Activated CD4-positive, CD25-positive, alpha-beta regulatory T cell treated with anti-CD3 and anti-CD28 coated beads, Interleukin-2, amount 50 U/mL, for 24 hours (primary cell): ENCODE measurements around the gene DPP6.
"Not testable (repeated sequence)": the region's sequence is repeated elsewhere in the genome, so short reads cannot be mapped to it uniquely, and the experiment has no call there.

ENCODE experiments used
- ATAC-seq, 2 donors: fragments of 150-1000 bp; cut with Tn5 transposase; one replicate each; pipeline ENCODE4 v1.10.0; 2021; ENCODE audit warnings: mild to moderate bottlenecking in 1 of 2, moderate library complexity in 1 of 2

Gene DPP6

GRCh38 chr7:154155928-154156327, 103.7 kb downstream of the DPP6 start:
- not testable (repeated sequence) for ATAC-seq

- ATAC-seq: not testable (repeated sequence)
Measured at GRCh38 chr7:154162921-154163320, 110.7 kb downstream of the DPP6 start.

- ATAC-seq: not testable (repeated sequence)
Measured at GRCh38 chr7:154163642-154164041, 111.4 kb downstream of the DPP6 start.

GRCh38 chr7:154167051-154167450, 114.9 kb downstream of the DPP6 start:
- no peak for ATAC-seq

GRCh38 chr7:154167807-154168206, 115.6 kb downstream of the DPP6 start:
- ATAC-seq: no peak

- ATAC-seq: no peak
Measured at GRCh38 chr7:154171422-154171821, 119.2 kb downstream of the DPP6 start.

GRCh38 chr7:154172236-154172635, 120.0 kb downstream of the DPP6 start:
- ATAC-seq: no peak

GRCh38 chr7:154177584-154177983, 125.4 kb downstream of the DPP6 start:
- ATAC-seq: no peak

GRCh38 chr7:154178895-154179294, 126.7 kb downstream of the DPP6 start:
- ATAC-seq: no peak

GRCh38 chr7:154183482-154183881, 131.3 kb downstream of the DPP6 start:
- ATAC-seq: no peak

- ATAC-seq: no peak
Measured at GRCh38 chr7:154183946-154184345, 131.7 kb downstream of the DPP6 start.

GRCh38 chr7:154186811-154187210, 134.6 kb downstream of the DPP6 start:
- no peak for ATAC-seq

GRCh38 chr7:154188330-154188729, 136.1 kb downstream of the DPP6 start:
- no peak for ATAC-seq

- no peak for ATAC-seq
Measured at GRCh38 chr7:154195266-154195665, 143.1 kb downstream of the DPP6 start.

GRCh38 chr7:154198481-154198880, 146.3 kb downstream of the DPP6 start:
- no peak for ATAC-seq

- no peak for ATAC-seq
Measured at GRCh38 chr7:154200241-154200640, 148.0 kb downstream of the DPP6 start.

- ATAC-seq: no peak
Measured at GRCh38 chr7:154202002-154202401, 149.8 kb downstream of the DPP6 start.

- no peak for ATAC-seq
Measured at GRCh38 chr7:154204046-154204445, 151.8 kb downstream of the DPP6 start.

- ATAC-seq: no peak
Measured at GRCh38 chr7:154212861-154213260, 160.7 kb downstream of the DPP6 start.

- ATAC-seq: no peak
Measured at GRCh38 chr7:154217688-154218340, 165.6 kb downstream of the DPP6 start.

- ATAC-seq: no peak
Measured at GRCh38 chr7:154231732-154232131, 179.5 kb downstream of the DPP6 start.

GRCh38 chr7:154232700-154233099, 180.5 kb downstream of the DPP6 start:
- ATAC-seq: no peak

GRCh38 chr7:154241988-154242387, 189.8 kb downstream of the DPP6 start:
- ATAC-seq: no peak

- no peak for ATAC-seq
Measured at GRCh38 chr7:154242709-154243108, 190.5 kb downstream of the DPP6 start.

- ATAC-seq: no peak
Measured at GRCh38 chr7:154252046-154252445, 199.8 kb downstream of the DPP6 start.
